ENCODE data around the gene IGSF3. TPM values are rescaled to one million over a fixed set of nuclear protein-coding genes. Genes with fewer than 3 reads are reported as not detected.

The IGSF3 gene
- total RNA-seq, 1 experiment from 2014 or later = 30.1 TPM

DNA sequence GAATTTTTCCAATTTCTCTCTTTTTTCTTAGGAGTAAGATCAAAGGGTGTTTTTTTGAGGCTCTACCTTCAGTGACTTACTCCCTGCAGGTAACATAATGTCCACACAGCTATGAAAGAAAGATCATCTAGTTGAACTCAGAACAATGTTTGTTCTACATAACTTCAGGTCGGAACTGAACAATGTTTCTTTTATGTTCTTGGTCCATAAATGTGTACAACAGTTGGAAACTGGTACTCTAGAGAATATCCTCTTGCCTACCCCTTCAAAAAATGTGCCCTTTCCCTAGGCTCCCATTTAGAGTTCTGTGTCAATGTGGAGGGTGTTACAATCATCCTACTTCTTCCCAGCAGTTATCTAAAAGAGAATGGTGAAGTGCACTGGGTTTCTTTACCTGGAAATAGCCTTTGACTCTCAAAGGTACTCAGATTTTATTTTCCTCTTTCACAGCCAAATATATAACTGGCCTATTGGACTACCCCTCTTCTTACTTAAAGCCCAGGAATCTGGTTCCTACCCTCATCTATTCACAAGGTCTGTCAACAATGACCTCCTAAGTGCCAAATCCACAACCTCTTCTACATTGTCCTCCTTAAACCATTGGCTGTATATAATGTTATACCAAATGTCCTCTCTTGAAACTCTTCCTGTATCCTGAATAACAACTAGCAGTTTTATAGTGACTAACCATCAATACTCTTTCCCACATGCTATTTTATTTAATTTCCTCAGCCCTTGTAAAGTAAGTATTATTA lies 139.0 kb downstream of the IGSF3 start:
- BruUV-seq (replicated peaks) = no TSS peak
- H2AFZ ChIP-seq = no peak overlapping the region
- H3K9me3 ChIP-seq (ENCODE audit: insufficient read depth, low read depth) = 0 out of 2 replicates have a peak, but pooled peaks cover 7% of the 10 kb centered on the region
- TF ChIP-seq, protein P1, sequence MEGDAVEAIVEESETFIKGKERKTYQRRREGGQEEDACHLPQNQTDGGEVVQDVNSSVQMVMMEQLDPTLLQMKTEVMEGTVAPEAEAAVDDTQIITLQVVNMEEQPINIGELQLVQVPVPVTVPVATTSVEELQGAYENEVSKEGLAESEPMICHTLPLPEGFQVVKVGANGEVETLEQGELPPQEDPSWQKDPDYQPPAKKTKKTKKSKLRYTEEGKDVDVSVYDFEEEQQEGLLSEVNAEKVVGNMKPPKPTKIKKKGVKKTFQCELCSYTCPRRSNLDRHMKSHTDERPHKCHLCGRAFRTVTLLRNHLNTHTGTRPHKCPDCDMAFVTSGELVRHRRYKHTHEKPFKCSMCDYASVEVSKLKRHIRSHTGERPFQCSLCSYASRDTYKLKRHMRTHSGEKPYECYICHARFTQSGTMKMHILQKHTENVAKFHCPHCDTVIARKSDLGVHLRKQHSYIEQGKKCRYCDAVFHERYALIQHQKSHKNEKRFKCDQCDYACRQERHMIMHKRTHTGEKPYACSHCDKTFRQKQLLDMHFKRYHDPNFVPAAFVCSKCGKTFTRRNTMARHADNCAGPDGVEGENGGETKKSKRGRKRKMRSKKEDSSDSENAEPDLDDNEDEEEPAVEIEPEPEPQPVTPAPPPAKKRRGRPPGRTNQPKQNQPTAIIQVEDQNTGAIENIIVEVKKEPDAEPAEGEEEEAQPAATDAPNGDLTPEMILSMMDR (conservative IDR thresholded peaks at IDR 0.05) = no peak
- TF ChIP-seq EZH2 (IDR thresholded peaks at IDR 0.05; ENCODE audit: low read depth) = no peak
- peaks cover 89% of the 10 kb centered on the region for H3K36me3 ChIP-seq (ENCODE audit: low read depth)
- peaks cover 16% of the 10 kb centered on the region for H3K79me2 ChIP-seq (ENCODE audit: low read depth)
- no peaks in the 10 kb centered on the region for H3K27me3 ChIP-seq (ENCODE audit: insufficient read depth, low read depth)
- no peaks in the 10 kb centered on the region for H3K4me1 ChIP-seq (replicated peaks; ENCODE audit: insufficient read depth)
- H3K9me2 ChIP-seq (ENCODE audit: insufficient read depth) = no peaks in the 10 kb centered on the region
- intact Hi-C loops (cut with micrococcal nuclease; ENCODE audit: unreplicated experiment) = no loop called here
- ChIA-PET CTCF (no interaction called here), POLR2A (ENCODE audit: unreplicated experiment) (no interaction called here)
- peaks cover 2% of the 10 kb centered on the region; the same call in 1 of the 2 replicates for H3F3A ChIP-seq (ENCODE audit: insufficient read depth, low read depth)
- no peak for DNase-seq
- no peak overlapping the region for H3K27ac ChIP-seq
- no peak overlapping the region for H3K4me3 ChIP-seq
- no peak overlapping the region for H3K4me2 ChIP-seq
- H4K20me1 ChIP-seq (ENCODE audit: insufficient read depth) = no peaks in the 10 kb centered on the region

DNA sequence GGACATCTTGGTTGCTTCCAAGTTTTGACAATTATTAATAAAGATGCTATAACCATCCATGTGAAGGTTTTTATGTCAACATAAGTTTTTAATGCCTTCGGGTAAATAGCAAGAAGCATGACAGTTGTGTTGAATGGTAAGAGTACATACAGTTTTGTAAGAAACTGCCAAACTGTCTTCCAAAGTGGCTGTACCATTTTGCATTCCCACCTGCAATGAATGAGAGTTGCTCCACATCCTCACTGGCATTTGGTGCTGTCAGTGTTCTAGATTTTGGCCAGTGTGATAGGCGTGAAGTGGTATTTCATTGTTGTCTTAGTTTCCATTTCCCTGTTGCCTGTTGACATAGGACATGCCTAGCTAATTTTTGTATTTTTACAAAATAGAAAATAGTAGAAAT lies 142.1 kb downstream of the IGSF3 start:
- POLR2A ChIA-PET (ENCODE audit: unreplicated experiment) = no interaction called here
- TF ChIP-seq EZH2 (IDR thresholded peaks at IDR 0.05; ENCODE audit: low read depth) = no peak
- TF ChIP-seq, protein P1 (conservative IDR thresholded peaks at IDR 0.05) = no peak
- CTCF ChIA-PET = no interaction called here

More for the DNA sequence above, 142.1 kb downstream of the IGSF3 start:
- no TSS peak for BruUV-seq (replicated peaks)
- no peak overlapping the region for H3K4me2 ChIP-seq
- no peaks in the 10 kb centered on the region for H3K27me3 ChIP-seq (ENCODE audit: insufficient read depth, low read depth)
- H3K27ac ChIP-seq = no peak overlapping the region
- no peaks in the 10 kb centered on the region for H4K20me1 ChIP-seq (ENCODE audit: insufficient read depth)
- intact Hi-C loops (cut with micrococcal nuclease; ENCODE audit: unreplicated experiment) = no loop called here
- peaks cover 10% of the 10 kb centered on the region; the same call in 1 of the 2 replicates for H3F3A ChIP-seq (ENCODE audit: insufficient read depth, low read depth)
- H3K9me3 ChIP-seq (ENCODE audit: insufficient read depth, low read depth) = 0 out of 2 replicates have a peak, but pooled peaks cover 7% of the 10 kb centered on the region
- DNase-seq = no peak
- no peak overlapping the region for H3K4me3 ChIP-seq
- H3K4me1 ChIP-seq (replicated peaks; ENCODE audit: insufficient read depth) = peaks cover 6% of the 10 kb centered on the region; the same call in 1 of the 2 replicates
- 0 out of 2 replicates have a peak, but pooled peaks cover 8% of the 10 kb centered on the region for H3K79me2 ChIP-seq (ENCODE audit: low read depth)
- peaks cover 88% of the 10 kb centered on the region for H3K36me3 ChIP-seq (ENCODE audit: low read depth)
- no peaks in the 10 kb centered on the region for H3K9me2 ChIP-seq (ENCODE audit: insufficient read depth)
- no peak overlapping the region for H2AFZ ChIP-seq

Small RNA genes within 50 kb of the gene (microRNA-seq; reads per million reads assigned to microRNA genes)
- gene MIR320B1 (ENCODE audit: borderline number of aligned reads, borderline replicate concordance) = 2.0 reads per million
- gene MIR548AC (ENCODE audit: borderline number of aligned reads, borderline replicate concordance) = not detected

Other genes starting within 250 kb of the IGSF3 start
- 15.9 and 23.6 TPM in 2 replicates for gene CD58, start 96.7 kb downstream of the IGSF3 start, total RNA-seq (2021)
- gene CD2, start 86.7 kb upstream of the IGSF3 start, total RNA-seq (2021) = not detected in 2 replicates
- gene PTGFRN, start 242.2 kb upstream of the IGSF3 start, total RNA-seq (2021) = 83.7 and 87.3 TPM in 2 replicates